H1 (cell line): ENCODE results near the gene MGLL. TPM values are rescaled to one million over a fixed set of nuclear protein-coding genes. Genes with fewer than 3 reads are reported as not detected.

Experiments used
- CHD2 ChIP-seq: IDR thresholded peaks from 2 replicates; pipeline ENCODE4 v1.6.1; 2012; ENCODE audit warnings: low read length, improper control_type of control experiment
- EP300 ChIP-seq, 2 experiments: IDR thresholded peaks; 1 replicate in 1 of 2; 2 replicates in 1 of 2; pipeline ENCODE4 v1.6.1; 2011 to 2012; ENCODE audit warnings: low read depth in 2 of 2, low read length in 2 of 2, mild to moderate bottlenecking in 2 of 2, borderline replicate concordance in 1 of 2, inconsistent platforms in 1 of 2, moderate library complexity in 1 of 2
- EZH2 ChIP-seq: fragments of 200-600 bp; sonication (generic); IDR thresholded peaks from 2 replicates; pipeline ENCODE4 v1.7.1; 2012; ENCODE audit warnings: low read depth, mild to moderate bottlenecking, moderate library complexity, low read length, inconsistent platforms; ENCODE audit not compliant: severe bottlenecking
- FOSL1 ChIP-seq: IDR thresholded peaks from 2 replicates; pipeline ENCODE4 v1.6.1; 2011; ENCODE audit warnings: mild to moderate bottlenecking, low read depth, low read length, moderate library complexity; ENCODE audit not compliant: insufficient read depth
- SIX5 ChIP-seq: IDR thresholded peaks from 2 replicates; pipeline ENCODE4 v1.6.1; 2011; ENCODE audit warnings: mild to moderate bottlenecking, low read depth, low read length
- SP2 ChIP-seq: IDR thresholded peaks from 2 replicates; pipeline ENCODE4 v1.6.1; 2012; ENCODE audit warnings: mild to moderate bottlenecking, low read length, inconsistent platforms
- TAF1 ChIP-seq: IDR thresholded peaks from 2 replicates; pipeline ENCODE4 v1.6.1; 2011; ENCODE audit warnings: mild to moderate bottlenecking, low read depth, low read length
- YY1 ChIP-seq: IDR thresholded peaks from 2 replicates; pipeline ENCODE4 v1.6.1; 2011; ENCODE audit warnings: low read depth, mild to moderate bottlenecking, low read length
- ZNF274 ChIP-seq: IDR thresholded peaks from 2 replicates; pipeline ENCODE4 v1.7.0; 2012; ENCODE audit warnings: low read length, borderline replicate concordance; ENCODE audit errors: extremely low read depth
- polyA plus RNA-seq, 7 experiments: library from polyadenylated mRNA; depleted of rRNA in 3 of 7; stranded (reverse) in 5 of 7; unstranded in 2 of 7; fragments of >200 nt in 5 of 7; fragments of 200-250 nt in 2 of 7; gene quantifications; 1 replicate in 5 of 7; 2 replicates in 1 of 7; 4 replicates in 1 of 7; pipeline versions ENCODE4 v1.2.1 to v1.2.3, GENCODE V29; 2011 to 2013; ENCODE audit warnings: missing spikeins in 2 of 7, mixed read lengths in 2 of 7
- total RNA-seq: library from RNA; stranded (reverse); fragmentation: NEBNext Ultra II Directional; extraction: Animal tissue kit (Norgen Biotek cat#: 25700); gene quantifications from 2 replicates; pipeline ENCODE4 v1.2.1, GENCODE V29; 2021

MGLL gene
- total and polyA plus RNA-seq, 2 of the 8 experiments (the other 6 are each of a cell fraction or from before 2014, with no cell fraction given): 0.05 to 0.34 TPM

- TF ChIP-seq EP300 (IDR thresholded peaks at IDR 0.05; ENCODE audit: borderline replicate concordance in 1 of 2, low read depth in 2 of 2, low read length in 2 of 2) (no peak), EZH2 (no peak), YY1 (no peak), CHD2 (no peak), ZNF274 (no peak), SP2 (no peak), SIX5 (no peak), TAF1 (no peak), FOSL1 (no peak)
These were observed 78.7 kb downstream of the MGLL start (continued) for GRCh38 chr3:127743351-127744252.
